DMS 273 treated with DMSO at 0.1 percent for 48 hours (cell line): ENCODE measurements around the gene RUSF1.
A peak's percentile ranks its signal among the peaks of the same experiment; 100 is the strongest.

Source experiments
- DNase-seq: peaks from one replicate; lab custom pipeline; 2025; lab: John Stamatoyannopoulos, UW

The RUSF1 gene

DNA sequence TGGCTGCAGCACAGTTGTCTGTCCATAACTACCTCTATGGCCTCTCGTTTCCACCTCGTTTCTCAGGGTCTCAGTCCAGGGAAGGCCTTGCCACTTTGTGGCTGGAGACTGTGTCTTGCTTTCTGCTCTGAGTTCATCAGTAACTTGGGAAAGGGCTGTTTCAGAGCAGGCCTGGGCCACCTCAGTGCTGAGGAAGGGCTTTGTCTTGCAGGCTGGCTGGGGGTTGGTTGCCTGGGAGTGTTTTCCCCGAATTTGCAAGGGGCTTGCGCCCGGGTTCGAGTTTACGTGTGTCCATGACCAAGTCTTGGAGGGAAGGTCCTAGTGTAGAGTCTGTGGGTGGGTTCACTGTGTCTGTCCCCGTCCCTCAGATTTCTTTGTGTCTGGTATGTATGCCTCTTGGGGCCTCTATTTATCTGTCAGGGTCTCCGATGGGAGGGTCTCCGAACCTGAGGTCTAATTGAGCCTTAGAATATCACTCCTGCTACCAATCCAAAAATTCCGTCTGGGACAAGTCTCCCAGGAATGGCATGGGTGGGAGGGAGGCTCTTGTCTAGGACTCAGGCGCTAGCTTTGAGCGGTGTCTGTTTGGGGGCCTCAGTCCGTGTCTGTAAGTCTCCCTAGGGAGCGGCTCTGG is 36.8 kb downstream of the RUSF1 start:
- no peak for DNase-seq

DNA sequence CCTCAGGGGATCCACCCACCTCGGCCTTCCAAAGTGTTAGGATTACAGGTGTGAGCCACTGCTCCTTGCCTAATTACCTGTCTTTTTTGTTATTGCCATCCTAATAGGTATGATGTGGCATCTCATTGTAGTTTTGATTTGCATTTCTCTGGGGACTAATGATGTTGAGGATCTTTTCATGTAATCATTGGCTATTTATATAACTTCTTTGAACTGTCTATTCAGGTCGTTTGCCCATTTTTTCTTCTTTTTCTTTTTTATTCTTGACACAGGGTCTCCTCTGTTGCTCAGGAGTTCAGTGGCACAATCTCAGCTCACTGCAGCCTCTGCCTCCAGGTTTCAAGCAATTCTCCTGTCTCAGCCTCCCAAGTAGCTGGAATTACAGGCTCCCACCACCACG is 37.6 kb downstream of the RUSF1 start:
- DNase-seq: no peak

DNA sequence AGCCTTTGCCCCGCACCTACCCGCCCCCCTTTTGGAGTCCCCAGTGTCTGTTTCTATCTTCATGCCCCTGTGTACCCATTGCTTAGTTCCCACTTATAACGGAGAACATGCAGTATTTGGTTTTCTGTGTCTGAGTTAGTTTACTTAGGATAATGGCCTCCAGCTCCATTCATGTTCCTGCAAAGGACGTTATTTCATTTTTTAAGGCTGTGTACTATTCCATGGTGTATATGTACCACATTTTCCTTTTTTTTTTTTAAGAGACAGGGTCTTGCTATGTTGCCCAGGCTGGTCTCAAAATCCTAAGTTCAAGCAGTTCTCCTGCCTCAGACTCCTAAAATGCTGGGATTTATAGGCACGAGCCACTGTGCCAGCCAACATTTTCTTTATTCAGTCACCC is 40.3 kb downstream of the RUSF1 start:
- no peak for DNase-seq

DNA sequence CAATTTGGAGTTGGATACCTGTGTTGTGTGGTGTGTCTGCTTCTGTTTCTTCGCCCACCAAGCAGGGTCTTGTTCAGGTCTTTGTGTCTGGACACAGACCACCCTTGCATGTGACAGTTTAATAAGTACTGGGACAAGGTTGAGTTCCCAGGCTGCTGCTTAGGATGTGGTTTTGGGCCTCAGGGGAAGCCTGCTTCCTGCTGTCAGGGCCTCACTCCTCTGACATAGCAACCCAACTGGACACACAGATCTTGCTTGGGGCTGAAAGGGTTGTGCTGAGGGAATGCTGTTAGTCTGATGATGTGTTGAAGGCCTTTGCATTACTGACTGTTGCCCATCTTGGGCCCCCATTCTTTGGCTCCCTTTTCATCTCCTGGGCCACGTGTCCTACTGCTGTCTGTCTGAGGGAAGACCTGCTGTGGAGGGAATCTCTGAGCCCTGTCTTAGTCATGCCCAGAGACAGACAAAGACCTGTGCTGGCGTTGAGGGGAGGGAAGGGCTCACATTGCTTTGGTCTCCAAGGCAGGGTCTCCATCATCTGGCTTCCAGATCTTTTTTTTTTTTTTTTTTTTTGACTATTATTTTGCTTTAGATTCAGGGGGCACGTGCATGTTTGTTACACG is 40.9 kb downstream of the RUSF1 start:
- DNase-seq: no peak

DNA sequence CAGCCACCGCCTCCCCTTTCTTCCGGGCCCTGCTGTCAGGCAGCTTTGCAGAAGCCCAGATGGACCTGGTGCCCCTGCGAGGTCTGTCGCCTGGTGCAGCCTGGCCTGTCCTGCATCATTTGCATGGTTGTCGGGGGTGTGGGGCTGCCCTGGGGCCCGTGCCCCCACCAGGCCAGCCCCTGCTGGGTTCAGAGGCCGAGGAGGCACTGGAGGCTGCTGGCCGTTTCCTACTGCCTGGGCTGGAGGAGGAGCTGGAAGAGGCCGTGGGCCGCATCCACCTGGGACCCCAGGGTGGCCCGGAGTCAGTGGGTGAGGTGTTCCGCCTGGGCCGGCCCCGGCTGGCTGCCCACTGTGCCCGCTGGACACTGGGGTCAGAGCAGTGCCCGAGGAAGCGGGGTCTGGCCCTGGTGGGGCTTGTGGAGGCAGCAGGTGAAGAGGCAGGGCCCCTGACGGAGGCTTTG is 41.8 kb downstream of the RUSF1 start:
- no peak for DNase-seq

DNA sequence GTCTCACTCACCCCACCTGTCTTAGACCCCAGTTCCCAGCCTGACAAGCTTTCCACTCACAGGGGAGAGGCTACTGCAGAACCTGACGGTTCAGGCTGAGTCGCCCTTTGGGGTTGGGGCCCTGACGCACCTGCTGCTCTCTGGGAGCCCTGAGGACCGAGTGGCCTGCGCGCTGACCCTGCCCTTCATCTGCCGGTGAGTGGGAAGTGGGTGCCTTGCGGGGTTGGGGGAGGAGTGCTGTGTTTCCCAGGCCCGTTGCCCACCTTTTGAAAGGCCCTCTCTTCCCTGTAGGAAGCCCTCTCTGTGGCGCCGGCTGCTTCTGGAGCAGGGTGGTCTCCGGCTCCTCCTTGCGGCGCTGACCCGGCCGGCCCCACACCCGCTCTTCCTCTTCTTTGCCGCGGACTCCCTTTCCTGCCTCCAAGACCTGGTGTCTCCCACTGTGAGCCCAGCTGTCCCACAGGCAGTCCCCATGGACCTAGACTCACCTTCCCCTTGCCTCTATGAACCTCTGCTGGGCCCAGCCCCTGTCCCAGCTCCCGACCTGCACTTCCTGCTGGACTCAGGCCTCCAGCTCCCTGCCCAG is 42.3 kb downstream of the RUSF1 start:
- no peak for DNase-seq

DNA sequence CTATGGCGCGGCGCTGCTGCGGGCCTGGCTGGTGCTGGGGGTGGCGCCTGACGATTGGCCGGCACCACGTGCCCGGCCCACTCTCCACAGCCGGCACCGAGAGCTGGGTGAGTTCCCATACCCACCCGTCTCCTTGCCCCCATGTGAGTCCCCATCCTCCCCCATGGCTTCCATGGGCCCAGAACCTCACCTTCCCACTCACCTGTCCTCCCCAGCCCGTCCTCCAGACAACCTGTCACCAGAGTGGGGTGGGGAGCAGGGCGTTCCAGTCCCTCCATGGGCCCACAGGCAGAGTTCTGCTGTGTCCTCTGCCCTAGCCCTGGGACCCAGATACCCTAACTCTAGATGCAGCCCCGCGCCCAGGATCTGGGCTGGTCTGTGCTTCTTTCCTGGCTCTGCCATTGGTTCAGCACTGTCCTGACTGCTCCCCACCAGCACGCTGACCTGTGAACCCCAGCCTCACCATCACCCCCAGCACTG is 43.4 kb downstream of the RUSF1 start:
- no peak for DNase-seq

DNA sequence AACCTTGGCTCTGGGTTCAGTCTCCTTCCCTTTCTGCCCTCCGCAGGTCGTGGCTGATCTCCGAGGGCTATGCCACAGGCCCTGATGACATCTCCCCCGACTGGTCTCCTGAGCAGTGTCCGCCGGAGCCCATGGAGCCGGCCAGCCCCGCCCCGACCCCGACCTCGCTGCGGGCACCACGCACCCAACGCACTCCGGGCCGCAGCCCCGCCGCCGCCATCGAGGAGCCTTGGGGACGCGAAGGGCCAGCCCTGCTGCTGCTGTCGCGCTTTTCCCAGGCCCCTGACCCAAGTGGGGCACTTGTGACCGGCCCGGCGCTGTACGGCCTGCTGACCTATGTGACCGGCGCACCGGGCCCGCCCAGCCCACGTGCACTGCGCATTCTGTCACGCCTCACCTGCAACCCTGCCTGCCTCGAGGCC is 43.8 kb downstream of the RUSF1 start:
- DNase-seq: no peak

DNA sequence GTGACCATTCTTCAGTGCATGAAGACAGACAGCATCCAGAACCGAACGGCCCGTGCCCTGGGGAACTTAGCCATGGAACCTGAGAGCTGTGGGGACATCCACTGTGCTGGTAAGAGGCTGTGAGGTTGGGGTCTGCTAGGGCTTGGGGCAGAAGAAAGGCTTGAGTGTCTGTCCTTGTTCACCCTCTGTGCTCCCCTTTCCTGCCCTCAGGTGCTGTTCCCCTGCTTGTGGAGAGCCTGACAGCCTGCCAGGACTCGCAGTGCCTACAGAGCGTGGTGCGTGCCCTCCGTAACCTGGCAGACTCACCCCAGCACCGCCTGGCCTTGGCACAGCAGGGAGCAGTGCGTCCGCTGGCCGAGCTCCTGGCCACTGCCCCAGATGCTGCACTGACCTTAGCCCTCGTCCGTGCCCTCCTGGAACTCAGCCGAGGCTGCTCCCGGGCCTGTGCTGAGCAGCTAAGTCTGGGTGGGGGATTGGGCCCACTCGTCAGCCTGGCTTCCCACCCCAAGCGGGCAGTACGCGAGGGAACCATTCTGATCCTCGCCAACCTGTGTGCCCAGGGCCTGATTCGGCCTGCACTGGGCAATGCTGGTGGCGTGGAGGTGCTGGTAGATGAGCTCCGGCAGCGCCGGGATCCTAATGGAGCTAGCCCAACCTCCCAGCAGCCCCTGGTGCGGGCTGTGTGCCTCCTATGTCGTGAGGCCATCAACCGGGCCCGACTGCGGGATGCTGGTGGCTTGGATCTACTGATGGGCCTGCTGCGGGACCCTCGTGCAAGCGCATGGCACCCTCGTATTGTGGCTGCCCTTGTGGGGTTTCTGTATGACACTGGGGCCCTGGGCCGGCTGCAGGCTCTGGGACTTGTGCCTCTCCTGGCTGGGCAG is 46.0 kb downstream of the RUSF1 start:
- no peak for DNase-seq

DNA sequence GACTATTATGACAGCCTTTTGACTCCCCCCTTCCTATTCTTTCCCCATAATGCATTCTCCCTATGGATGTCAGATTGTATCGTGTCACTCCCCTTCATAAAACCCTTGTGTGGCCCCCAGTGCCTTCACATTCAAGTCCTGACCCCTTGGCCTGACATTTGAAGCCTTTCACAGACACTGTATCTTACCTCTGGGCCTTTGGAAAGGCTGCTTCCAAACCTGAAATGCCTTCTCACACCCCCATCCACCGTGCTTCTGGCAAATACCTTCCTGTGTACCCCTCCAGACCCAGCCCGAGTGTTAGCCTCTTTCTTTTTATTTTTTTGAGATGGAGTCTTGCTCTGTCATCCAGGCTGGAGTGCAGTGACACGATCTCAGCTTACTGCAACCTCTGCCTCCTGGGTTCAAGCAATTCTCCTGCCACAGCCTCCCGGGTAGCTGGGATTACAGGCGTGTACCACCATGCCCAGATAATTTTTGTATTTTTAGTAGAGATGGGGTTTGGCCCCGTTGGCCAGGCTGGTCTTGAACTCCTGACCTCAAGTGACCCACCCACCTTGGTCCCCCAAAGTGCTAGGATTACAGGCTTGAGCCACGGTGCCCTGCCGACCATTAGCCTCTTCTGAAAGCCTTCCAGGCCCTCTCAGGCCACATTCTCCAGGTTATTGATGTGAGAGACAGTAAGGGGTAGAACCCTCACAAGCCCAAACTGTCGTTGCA is 46.8 kb downstream of the RUSF1 start:
- no peak for DNase-seq

DNA sequence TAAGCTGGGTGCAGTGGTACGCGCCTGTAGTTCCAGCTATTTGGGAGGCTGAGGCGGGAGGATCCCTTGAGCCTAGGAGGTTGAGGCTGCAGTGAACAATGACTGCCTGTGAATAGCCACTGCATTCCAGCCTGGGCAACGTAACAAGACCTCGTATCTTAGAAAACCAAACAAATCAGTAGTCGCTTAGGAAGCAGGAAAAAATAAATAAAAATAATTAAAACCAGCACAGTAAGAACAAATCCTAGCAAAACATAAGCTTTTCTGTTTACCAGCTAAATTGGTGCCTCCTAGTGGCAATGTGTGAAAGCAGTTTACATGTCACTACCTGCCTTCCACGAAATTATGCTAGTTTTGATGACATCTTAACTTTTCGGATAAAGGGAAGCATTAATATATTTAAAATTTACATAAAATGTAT is 47.6 kb downstream of the RUSF1 start:
- DNase-seq: no peak

DNA sequence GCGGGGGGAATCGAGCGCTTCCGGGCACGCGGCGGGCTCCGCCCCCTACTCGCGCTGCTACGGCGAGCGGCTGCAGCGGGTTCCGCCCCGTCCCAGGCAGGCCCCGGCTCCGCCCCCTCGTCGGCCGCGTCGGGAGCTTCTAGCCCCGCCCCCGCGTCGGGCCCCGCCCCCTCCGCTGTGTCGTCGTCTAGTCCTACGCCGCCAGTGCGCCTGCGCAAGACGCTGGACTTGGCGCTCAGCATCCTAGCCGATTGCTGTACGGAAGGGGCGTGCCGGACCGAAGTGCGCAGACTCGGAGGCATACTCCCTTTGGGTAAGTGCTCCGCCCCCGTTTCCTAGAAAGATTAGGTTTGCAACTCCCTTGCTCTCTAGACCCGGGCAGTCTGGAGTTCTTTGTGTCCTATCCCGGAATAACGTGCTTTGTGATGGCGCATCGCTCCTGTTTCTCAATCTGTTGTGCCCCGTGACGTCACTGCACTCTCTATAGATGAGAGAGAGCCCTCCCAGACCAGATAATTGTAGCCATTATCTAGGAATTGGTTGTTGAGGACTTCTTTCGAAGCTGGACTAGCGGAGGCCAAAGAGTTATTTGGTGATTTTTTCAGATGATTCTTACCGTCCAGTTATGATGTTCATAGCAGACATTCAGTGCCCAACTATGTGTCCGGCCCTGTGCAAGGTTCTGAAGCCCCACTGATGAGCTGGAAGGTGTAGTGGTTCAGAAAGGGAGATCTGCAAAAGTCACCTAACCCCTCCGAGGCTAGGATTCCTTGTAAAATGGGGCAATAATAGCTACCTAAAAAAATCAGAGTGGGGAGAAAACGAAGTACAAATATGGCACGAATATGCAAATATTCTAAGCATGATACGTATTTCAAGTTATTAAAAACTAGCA is 48.3 kb downstream of the RUSF1 start:
- peak; percentile 97 for DNase-seq

DNA sequence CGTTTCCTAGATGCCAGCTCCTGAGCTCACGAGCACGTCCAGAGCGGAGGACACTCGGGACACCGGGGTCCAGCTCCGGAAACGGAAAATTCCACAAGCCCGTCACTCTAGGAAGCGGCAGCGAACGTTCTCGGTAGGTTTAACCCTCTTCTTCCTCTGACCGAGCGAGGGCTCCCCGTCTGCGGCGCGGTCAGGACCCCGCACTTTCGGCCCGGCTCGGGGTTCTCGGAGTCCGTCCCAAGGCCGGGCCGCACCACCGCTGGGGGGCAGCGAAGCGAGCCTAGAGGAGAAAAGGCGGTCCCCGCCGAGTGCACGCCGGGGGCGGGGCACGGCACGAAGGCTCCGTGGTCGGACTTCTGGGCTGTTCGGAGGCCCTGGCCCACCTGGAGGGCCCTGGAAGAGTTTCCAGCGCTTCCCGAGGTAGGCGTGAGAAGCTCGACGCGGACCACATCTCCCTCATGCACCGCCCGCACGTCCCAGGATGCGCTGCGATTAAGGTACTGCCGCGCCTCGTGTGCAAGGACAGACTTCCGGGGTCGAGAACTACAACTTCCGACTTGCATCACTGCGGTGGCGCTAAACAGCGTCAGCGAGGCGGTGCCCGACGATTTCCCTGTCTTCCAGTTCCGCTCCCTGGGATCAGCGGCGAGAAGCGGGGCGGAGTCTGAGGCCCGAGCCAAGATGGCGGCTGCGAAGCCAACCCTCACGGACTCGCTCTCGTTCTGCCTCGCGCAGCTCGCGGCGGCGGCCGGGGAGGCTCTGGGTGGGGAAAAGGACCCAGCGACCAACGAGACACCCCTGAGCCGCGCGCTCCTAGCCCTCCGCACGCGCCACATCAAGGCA is 49.1 kb downstream of the RUSF1 start, which contains the start of gene ARMC5:
TSS of gene ARMC5 (plus strand) at position 658 of the 843 bp plus-strand sequence. CDS start at position 682, 24 bp downstream.
- peak; percentile 88 for DNase-seq

DNA sequence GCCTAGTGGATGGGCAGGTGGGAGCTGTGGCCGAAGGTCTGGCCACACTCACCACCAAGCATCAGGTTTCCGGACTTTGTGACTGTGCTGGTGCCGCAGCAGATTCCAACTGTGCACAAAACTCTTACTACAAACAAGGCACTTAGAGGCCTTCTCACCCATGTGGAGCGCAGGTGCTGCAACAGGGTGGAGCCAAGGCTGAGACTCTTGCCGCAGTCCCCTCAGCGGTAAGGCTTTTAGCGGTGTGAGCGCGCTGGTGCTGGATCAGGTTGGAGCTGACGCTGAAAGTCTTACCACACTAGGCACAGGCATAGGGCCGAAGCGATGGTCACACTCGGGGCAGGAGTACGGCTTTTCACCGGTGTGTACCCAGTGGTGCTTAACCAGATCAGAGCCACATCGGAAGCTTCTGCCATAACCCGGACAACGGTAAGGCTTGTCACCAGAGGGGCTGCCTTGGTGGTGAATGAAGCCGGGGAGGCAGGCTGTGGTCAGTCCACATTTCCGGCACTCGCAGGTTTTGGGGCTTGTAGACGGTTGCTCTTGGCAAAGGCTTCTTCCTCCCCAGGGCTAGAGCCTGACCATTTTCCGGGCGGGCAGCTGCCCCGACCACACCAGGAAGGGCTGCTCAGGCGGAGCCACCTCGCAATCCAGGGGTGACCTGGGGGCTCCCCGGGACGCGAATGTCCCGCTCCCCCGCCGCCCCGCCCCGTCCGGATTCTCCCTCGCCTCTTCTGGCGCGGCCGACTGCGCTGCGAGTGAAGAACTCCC is 49.9 kb downstream of the RUSF1 start:
- DNase-seq: no peak

DNA sequence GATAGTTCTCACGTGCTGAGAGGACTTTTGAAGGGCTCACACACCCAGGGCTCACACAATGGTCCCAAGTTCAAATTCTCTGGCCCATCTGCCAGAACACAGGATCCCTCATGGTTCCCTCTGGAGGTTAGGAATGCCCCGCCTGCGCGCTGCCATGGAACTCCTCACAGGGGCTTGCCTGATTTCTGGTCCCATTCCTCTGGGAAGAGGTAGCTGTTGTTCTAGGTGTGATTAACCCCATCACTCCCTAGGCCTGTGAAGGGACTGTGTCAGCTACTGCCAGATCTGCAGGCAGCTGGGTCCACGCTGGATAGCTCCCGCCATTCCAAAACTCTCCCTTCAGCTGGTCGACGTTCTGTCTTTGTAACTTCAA is 51.2 kb downstream of the RUSF1 start:
- DNase-seq: no peak

DNA sequence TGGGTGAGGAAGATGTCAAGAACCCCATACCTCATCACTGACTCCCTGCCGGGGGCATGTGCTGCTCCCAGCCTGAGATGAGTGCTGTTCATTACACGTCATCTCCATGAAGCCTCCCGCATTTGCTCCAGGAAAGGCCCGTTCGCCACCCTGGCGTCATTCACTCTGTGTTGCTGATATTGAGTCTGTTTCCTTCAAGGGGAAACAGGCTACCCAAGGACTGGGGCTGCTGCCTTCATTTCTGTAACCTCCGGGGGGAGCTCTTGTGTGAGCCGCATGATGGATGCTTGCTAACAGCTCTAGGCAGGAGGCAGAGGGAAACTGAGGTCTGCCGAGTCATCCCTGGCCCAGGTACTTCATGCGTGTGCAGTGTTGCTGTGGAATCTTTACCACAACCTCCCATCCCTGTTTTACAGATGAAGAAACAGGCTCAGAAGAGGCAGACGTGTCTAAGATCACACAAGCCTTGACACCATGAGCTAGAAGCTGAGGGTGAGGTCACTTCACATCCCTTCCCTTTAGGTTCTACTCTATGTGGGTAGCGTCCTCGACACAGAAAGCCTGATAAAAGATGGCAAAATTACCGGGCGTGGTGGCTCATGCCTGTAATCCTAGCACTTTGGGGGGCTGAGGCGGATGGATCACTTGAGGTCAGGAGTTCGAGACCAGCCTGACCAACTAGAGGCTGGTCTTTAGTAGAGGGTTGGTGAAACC is 52.4 kb downstream of the RUSF1 start:
- peak; percentile 12 for DNase-seq

DNA sequence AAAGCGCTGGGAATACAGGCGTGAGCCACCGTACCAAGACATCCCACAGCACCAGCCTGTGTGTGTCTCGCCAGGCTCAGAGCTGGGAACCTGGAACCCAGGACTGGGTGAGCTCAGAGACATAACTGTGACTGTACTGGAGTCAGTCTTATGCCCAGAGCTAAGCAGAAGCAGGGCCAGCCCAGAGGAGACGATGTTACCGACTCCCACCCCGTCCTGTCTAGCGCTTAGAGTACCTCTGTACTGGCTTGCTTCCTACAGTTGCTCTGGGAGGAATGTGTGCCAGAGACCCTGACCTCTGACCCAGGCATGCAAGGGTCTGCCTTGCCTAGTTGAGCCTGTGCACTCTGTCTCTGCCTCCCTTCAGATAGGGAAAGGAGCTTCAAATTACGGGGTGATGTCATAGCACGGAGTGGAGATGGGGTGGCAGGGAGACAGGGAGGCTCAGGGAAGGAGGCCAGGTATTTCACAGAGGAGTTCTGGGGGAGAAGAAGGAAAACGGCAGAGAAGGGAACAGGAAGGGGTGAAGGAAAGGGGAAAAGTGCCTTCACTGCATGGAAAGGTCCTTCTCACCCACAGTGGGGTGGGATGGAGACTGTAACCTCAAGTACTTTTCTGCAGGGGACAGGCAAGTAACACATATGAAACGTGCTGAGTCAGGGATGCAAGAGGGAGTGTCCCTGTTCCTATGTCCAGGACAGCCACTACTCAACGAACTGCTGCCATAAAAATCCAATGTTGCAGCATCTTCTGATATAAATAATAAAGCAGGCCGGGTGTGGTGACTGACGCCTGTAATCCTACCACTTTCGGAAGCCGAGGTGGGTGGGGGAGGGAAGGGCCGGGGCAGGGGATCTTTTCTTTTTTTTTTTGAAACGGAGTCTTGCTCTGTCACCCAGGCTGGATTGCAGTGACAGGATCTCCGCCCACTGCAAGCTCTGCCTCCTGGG is 54.7 kb downstream of the RUSF1 start:
- DNase-seq: no peak
